B cell (primary cell): ENCODE data around the gene POLR2B. TPM values are rescaled to one million over a fixed set of nuclear protein-coding genes. Genes with fewer than 3 reads are reported as not detected.

Experiments
- ATAC-seq: fragments of 200-7000 bp; cut with Tn5 transposase; one replicate; pipeline ENCODE4 v1.10.0; 2021; ENCODE audit warnings: low read depth, mild to moderate bottlenecking, moderate number of reproducible peaks, moderate library complexity
- CTCF ChIA-PET: fragments of 350-600 bp; sonication (Branson Sonifier 250); formaldehyde crosslinking; loops from one replicate; lab custom pipeline; 2021; ENCODE audit warnings: antibody characterized with exemption, inconsistent platforms; lab: Charles Lee
- POLR2A ChIA-PET: fragments of 350-600 bp; sonication (Branson Sonifier 250); formaldehyde crosslinking; loops from one replicate; lab custom pipeline; 2021; ENCODE audit warnings: antibody characterized with exemption; lab: Charles Lee
- DNase-seq: peaks from one replicate; pipeline ENCODE4 v3.0.0; 2013
- H2AFZ ChIP-seq: 2 replicates; pipeline ENCODE4 v1.6.1; 2012; ENCODE audit warnings: mild to moderate bottlenecking, low read depth, low read length; ENCODE audit not compliant: insufficient read depth, poor library complexity, severe bottlenecking
- H3K27ac ChIP-seq, 2 donors: 1 replicate in 1 of 2; 2 replicates in 1 of 2; pipeline ENCODE4 v1.5.1; 2012 to 2013; ENCODE audit warnings: low read length in 2 of 2, mild to moderate bottlenecking in 2 of 2, moderate library complexity in 1 of 2
- H3K27me3 ChIP-seq, 4 experiments: fragments of 200-600 bp in 1 of 4; sonication (generic) in 1 of 4; replicated peaks in 1 of 4; 1 replicate in 2 of 4; 2 replicates in 2 of 4; pipeline versions ENCODE4 v1.6.1 to v1.7.0; 2013 to 2016; ENCODE audit warnings: low read length in 3 of 4, mild to moderate bottlenecking in 2 of 4, mixed read lengths in 1 of 4, moderate library complexity in 1 of 4; ENCODE audit not compliant: insufficient read depth in 4 of 4, control insufficient read depth in 3 of 4; ENCODE audit errors: control extremely low read depth in 1 of 4
- H3K36me3 ChIP-seq, 2 experiments: replicated peaks in 1 of 2; 1 replicate in 1 of 2; 2 replicates in 1 of 2; pipeline versions ENCODE4 v1.6.1 to v1.7.1; 2013; ENCODE audit warnings: low read length in 1 of 2; ENCODE audit not compliant: insufficient read depth in 2 of 2, control insufficient read depth in 1 of 2; ENCODE audit errors: control extremely low read depth in 1 of 2, extremely low read depth in 1 of 2
- H3K4me1 ChIP-seq, 2 donors: fragments of 200-600 bp in 1 of 2; sonication (generic) in 1 of 2; 1 replicate in 1 of 2; 2 replicates in 1 of 2; pipeline versions ENCODE4 v1.5.1 to v1.6.1; 2013 to 2017; ENCODE audit warnings: low read length in 2 of 2; ENCODE audit not compliant: control insufficient read depth in 2 of 2, insufficient read depth in 2 of 2
- H3K4me2 ChIP-seq: replicated peaks from 2 replicates; pipeline ENCODE3; 2012; ENCODE audit warnings: mild to moderate bottlenecking, low read depth, low read length; ENCODE audit not compliant: poor library complexity, severe bottlenecking
- H3K4me3 ChIP-seq, 5 experiments: fragments of 200-600 bp in 1 of 5; sonication (generic) in 1 of 5; 1 replicate in 3 of 5; 2 replicates in 2 of 5; pipeline versions ENCODE4 v1.5.1 to v1.7.0; 2011 to 2016; ENCODE audit warnings: low read length in 4 of 5, mild to moderate bottlenecking in 4 of 5, low read depth in 2 of 5, control low read depth in 1 of 5, moderate library complexity in 1 of 5; ENCODE audit not compliant: insufficient read depth in 1 of 5; ENCODE audit errors: control extremely low read depth in 1 of 5, extremely low read depth in 1 of 5
- H3K79me2 ChIP-seq: fragments of 200-600 bp; sonication (generic); one replicate; pipeline ENCODE4 v1.6.0; 2016; ENCODE audit warnings: low read length; ENCODE audit not compliant: control insufficient read depth, insufficient read depth
- H3K9ac ChIP-seq: fragments of 200-600 bp; sonication (generic); 2 replicates; pipeline ENCODE4 v1.6.1; 2017; ENCODE audit warnings: mild to moderate bottlenecking, low read length, moderate library complexity
- H3K9me3 ChIP-seq, 3 donors: one replicate each; pipeline versions ENCODE4 v1.6.1 to v1.7.1; 2013; ENCODE audit warnings: low read length in 2 of 3; ENCODE audit not compliant: control insufficient read depth in 2 of 3, insufficient read depth in 1 of 3; ENCODE audit errors: control extremely low read depth in 1 of 3
- H4K20me1 ChIP-seq: 2 replicates; pipeline ENCODE4 v1.6.0; 2012; ENCODE audit warnings: mild to moderate bottlenecking, low read length; ENCODE audit not compliant: insufficient read depth, control insufficient read depth, poor library complexity, severe bottlenecking
- H3K27ac Mint-ChIP-seq: one replicate; pipeline ENCODE4 v1.8.0; 2021; ENCODE audit warnings: mixed read lengths
- H3K27me3 Mint-ChIP-seq: one replicate; pipeline ENCODE4 v1.8.0; 2021; ENCODE audit warnings: mixed read lengths
- H3K4me1 Mint-ChIP-seq: one replicate; pipeline ENCODE4 v1.8.0; 2021; ENCODE audit warnings: mixed read lengths
- H3K4me3 Mint-ChIP-seq: one replicate; pipeline ENCODE4 v1.8.0; 2021; ENCODE audit warnings: mixed read lengths
- H3K9me3 Mint-ChIP-seq: one replicate; pipeline ENCODE4 v1.8.0; 2022; ENCODE audit warnings: mixed read lengths; ENCODE audit not compliant: insufficient read depth
- CTCF ChIP-seq: fragments of 200-600 bp; IDR thresholded peaks from one replicate; pipeline ENCODE4 v1.8.0; 2022; ENCODE audit warnings: antibody characterized with exemption, mild to moderate bottlenecking
- EZH2 ChIP-seq: IDR thresholded peaks from 2 replicates; pipeline ENCODE4 v1.6.1; 2012; ENCODE audit warnings: borderline replicate concordance, low read depth, mild to moderate bottlenecking, moderate library complexity, low read length; ENCODE audit not compliant: insufficient read depth, poor library complexity, severe bottlenecking
- WGBS: methylation state at CpG from one replicate; pipeline ENCODE4 v1.1.5; 2013; ENCODE audit warnings: missing lambda C conversion rate; ENCODE audit not compliant: insufficient coverage; 5-methylcytosine and 5-hydroxymethylcytosine counted together
- intact Hi-C: fragments of 100-400 bp; cut with micrococcal nuclease; formaldehyde crosslinking; loops from one replicate; pipeline ENCODE4 v1.10.0; 2022
- polyA plus RNA-seq: library from polyadenylated mRNA; depleted of rRNA; stranded (reverse); fragments of >200 nt; gene quantifications from 2 replicates; pipeline ENCODE4 v1.2.3, GENCODE V29; 2012
- total RNA-seq, 2 donors: library from RNA; stranded (reverse); fragments of 120-200 nt in 1 of 2; gene quantifications; 1 replicate in 1 of 2; 2 replicates in 1 of 2; pipeline versions ENCODE4 v1.2.3 to v1.2.4, GENCODE V29; 2013 to 2022

POLR2B gene
- total and polyA plus RNA-seq, 2 donors (not counting 1 experiment from before 2014, with no cell fraction given), result 37.5 to 108 TPM

DNA sequence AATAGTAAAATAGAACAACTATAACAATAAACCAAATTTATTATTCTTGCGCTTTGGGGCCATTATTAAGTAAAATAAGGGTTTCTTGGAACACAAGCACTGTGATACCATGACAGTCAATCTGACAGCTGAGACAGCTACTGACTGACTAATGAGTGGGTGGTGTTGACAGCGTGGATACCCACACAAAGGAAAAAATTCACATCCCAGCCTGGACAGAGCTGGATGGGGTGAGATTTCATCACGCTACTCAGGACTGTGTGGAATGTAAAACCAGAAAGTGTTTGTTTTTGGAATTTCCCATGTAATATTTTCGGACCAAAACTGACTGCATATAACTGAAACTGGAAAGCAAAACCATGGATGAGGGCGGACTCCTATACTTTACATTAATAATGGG lies 82.7 kb downstream of the POLR2B start:
- intact Hi-C loops, result no loop called here
- Mint-ChIP-seq H3K27me3 (peaks cover 26% of the 10 kb centered on the region), H3K4me1 (no peaks in the 10 kb centered on the region), H3K9me3 (peaks cover 5% of the 10 kb centered on the region), H3K27ac (no peak overlapping the region), H3K4me3 (no peak overlapping the region)
- Histone ChIP-seq H3K36me3 (no peaks in the 10 kb centered on the region), H2AFZ (no peak overlapping the region), H3K79me2 (no peaks in the 10 kb centered on the region), H3K9ac (no peak overlapping the region), H3K27me3 (no peaks in the 10 kb centered on the region), H3K27ac (no peak overlapping the region), H3K4me1 (no peaks in the 10 kb centered on the region), H4K20me1 (no peaks in the 10 kb centered on the region), H3K9me3 (no peaks in the 10 kb centered on the region), H3K4me3 (no peak overlapping the region), H3K4me2 (no peak overlapping the region)
- TF ChIP-seq EZH2 (no peak), CTCF (no peak)
- POLR2A ChIA-PET, result no interaction called here
- CTCF ChIA-PET, result no interaction called here
- no CpG with 5 or more reads among the region's 5 CpGs for WGBS
- DNase-seq (no peak), ATAC-seq (no peak)

DNA sequence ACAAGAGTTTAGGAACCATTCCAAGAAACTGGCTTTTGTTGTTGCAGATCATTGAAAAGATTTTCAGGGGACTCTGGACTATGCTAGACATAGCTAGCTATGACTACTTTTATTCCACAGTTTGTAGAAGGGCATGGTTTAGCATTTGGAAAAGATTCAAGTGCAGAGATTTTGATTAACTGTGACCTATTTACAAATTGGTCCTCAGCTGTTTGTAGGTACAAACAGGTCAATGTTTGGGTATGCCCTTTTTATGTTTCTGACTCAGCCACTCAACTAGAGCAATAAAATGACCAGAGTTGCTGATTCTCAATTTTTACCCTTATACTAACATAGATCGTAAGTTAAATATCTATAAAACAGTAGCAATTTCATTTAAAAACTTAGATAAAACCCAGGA lies 84.8 kb downstream of the POLR2B start:
- ChIA-PET POLR2A (no interaction called here), CTCF (no interaction called here)
- Histone ChIP-seq H3K4me2 (no peak overlapping the region), H3K36me3 (no peaks in the 10 kb centered on the region), H3K4me3 (no peak overlapping the region), H3K79me2 (no peaks in the 10 kb centered on the region), H3K4me1 (no peaks in the 10 kb centered on the region), H3K9ac (no peak overlapping the region), H3K9me3 (no peaks in the 10 kb centered on the region), H4K20me1 (no peaks in the 10 kb centered on the region), H2AFZ (no peak overlapping the region), H3K27ac (no peak overlapping the region), H3K27me3 (no peaks in the 10 kb centered on the region)
- intact Hi-C loops, result no loop called here
- no peak overlapping the region for H3K27ac Mint-ChIP-seq
- no peak for ATAC-seq
- peaks cover 9% of the 10 kb centered on the region for H3K27me3 Mint-ChIP-seq
- peaks cover 5% of the 10 kb centered on the region for H3K9me3 Mint-ChIP-seq
- no CpG with 5 or more reads among the region's 1 CpG for WGBS
- H3K4me3 Mint-ChIP-seq, result no peak overlapping the region
- no peak for TF ChIP-seq CTCF
- TF ChIP-seq EZH2, result no peak
- no peak for DNase-seq
- no peaks in the 10 kb centered on the region for H3K4me1 Mint-ChIP-seq
